Mucosa of rectum (tissue), 2 donors: ENCODE measurements around the gene RPL10.

ENCODE experiments used
- H3K27ac ChIP-seq, 2 donors: one replicate each; pipeline ENCODE4 v1.7.0; 2013; ENCODE audit warnings: inconsistent platforms in 2 of 2, low read depth in 2 of 2, low read length in 2 of 2
- H3K27me3 ChIP-seq, 2 donors: one replicate each; pipeline ENCODE4 v1.7.0; 2013; ENCODE audit warnings: low read length in 2 of 2; ENCODE audit not compliant: control insufficient read depth in 2 of 2, insufficient read depth in 2 of 2
- H3K36me3 ChIP-seq, 2 donors: one replicate each; pipeline ENCODE4 v1.7.0; 2013; ENCODE audit warnings: low read length in 2 of 2; ENCODE audit not compliant: control insufficient read depth in 2 of 2, insufficient read depth in 2 of 2
- H3K4me1 ChIP-seq, 2 donors: one replicate each; pipeline ENCODE4 v1.7.0; 2013; ENCODE audit warnings: low read length in 2 of 2, mild to moderate bottlenecking in 1 of 2; ENCODE audit not compliant: control insufficient read depth in 2 of 2, insufficient read depth in 2 of 2
- H3K4me3 ChIP-seq, 2 donors: one replicate each; pipeline ENCODE4 v1.7.0; 2013; ENCODE audit warnings: low read length in 2 of 2
- H3K9ac ChIP-seq, 2 donors: one replicate each; pipeline ENCODE4 v1.7.0; 2013; ENCODE audit warnings: low read length in 2 of 2, low read depth in 1 of 2, mild to moderate bottlenecking in 1 of 2
- H3K9me3 ChIP-seq, 2 donors: one replicate each; pipeline ENCODE4 v1.7.0; 2013; ENCODE audit warnings: low read length in 2 of 2; ENCODE audit not compliant: control insufficient read depth in 2 of 2
- donor health status: healthy.
- donor health status: Normal muscosa, but diverticular disease.

RPL10 gene

DNA sequence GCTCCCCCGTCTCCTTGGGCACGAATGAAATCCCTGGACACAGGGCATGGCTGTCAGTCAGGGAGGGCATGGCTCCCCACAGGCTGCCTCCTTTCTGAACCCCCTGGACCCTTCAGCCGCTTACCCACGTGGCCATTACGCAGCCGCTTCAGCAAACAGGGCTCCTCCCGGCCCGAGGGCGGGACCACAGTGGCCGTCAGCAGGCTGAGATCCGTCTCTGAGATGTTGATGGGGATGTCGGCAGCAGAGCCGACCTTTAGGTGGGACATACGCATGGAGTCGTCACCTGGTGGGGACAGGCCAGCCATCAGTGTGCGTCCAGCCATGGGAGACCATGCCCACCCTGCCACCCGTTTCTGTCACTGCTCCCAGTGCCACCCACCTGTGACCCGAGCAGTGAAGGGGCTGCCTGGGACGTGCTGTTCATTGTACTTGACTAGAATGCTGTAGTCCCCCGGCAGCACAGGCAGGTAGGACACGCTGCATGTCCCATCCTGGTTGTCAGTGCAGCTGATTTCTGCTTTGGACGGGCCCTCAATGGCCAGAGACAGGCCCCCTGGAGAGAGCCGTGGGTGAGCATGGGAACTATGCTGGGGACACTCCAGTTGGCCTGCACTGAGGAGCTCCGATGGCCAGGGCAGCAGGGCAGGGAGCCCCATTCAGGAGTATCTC is 44.9 kb upstream of the RPL10 start:
- Histone ChIP-seq H3K9ac (no peak overlapping the region), H3K36me3 (peaks cover 0 to 21% of the 10 kb centered on the region in 2 donors), H3K4me3 (no peak overlapping the region), H3K27ac (no peak overlapping the region), H3K4me1 (peaks cover 9 to 13% of the 10 kb centered on the region in 2 donors), H3K9me3 (no peaks in the 10 kb centered on the region), H3K27me3 (no peaks in the 10 kb centered on the region)

DNA sequence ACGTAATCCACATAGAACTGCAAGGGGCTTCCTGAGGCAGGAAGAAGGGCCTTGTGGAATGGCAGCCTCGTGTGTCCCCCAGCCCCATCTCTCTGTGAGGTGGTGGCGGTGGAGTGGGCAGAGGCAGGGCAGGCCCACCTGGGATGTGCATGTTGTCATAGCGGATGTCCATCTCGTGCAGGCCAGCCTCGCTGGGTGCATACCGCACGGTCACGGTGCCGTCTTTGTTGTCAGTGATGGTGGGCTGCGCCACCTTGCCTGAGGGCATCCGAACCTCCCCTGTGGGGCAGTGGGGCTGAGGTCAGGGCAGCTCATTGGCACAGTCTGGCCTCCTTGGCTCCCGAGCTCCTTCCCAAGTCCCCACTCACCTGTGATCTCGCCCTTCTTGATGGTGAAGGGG is 44.2 kb upstream of the RPL10 start:
- Histone ChIP-seq H3K36me3 (peaks cover 0 to 17% of the 10 kb centered on the region in 2 donors), H3K4me3 (no peak overlapping the region), H3K4me1 (peaks cover 9 to 13% of the 10 kb centered on the region in 2 donors), H3K27me3 (no peaks in the 10 kb centered on the region), H3K9ac (no peak overlapping the region), H3K27ac (no peak overlapping the region), H3K9me3 (no peaks in the 10 kb centered on the region)

DNA sequence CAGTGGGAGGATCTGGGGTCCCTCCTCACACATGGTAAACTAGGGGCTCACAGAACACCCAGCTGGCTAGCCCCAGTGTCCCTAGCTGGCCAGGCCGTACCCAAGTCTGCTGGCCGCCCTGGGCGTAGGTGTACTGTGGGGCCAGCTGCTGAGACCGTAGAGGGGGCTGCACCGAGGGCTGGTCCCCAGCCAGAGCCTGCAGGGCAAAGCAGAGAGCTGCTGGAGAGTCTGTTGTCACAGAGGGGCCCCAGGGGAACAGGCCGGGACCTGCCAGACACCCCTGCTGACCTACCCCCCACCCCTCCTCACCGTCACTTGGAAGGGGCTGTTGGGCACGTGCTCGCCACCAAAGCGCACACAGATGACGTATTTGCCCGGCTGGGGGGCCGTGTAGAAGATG is 43.7 kb upstream of the RPL10 start:
- H3K9me3 ChIP-seq: no peaks in the 10 kb centered on the region
- peaks cover 9 to 13% of the 10 kb centered on the region in 2 donors for H3K4me1 ChIP-seq
- no peak overlapping the region for H3K4me3 ChIP-seq
- H3K9ac ChIP-seq: no peak overlapping the region
- no peaks in the 10 kb centered on the region for H3K27me3 ChIP-seq
- no peak overlapping the region for H3K27ac ChIP-seq
- H3K36me3 ChIP-seq: peaks cover 0 to 20% of the 10 kb centered on the region in 2 donors

DNA sequence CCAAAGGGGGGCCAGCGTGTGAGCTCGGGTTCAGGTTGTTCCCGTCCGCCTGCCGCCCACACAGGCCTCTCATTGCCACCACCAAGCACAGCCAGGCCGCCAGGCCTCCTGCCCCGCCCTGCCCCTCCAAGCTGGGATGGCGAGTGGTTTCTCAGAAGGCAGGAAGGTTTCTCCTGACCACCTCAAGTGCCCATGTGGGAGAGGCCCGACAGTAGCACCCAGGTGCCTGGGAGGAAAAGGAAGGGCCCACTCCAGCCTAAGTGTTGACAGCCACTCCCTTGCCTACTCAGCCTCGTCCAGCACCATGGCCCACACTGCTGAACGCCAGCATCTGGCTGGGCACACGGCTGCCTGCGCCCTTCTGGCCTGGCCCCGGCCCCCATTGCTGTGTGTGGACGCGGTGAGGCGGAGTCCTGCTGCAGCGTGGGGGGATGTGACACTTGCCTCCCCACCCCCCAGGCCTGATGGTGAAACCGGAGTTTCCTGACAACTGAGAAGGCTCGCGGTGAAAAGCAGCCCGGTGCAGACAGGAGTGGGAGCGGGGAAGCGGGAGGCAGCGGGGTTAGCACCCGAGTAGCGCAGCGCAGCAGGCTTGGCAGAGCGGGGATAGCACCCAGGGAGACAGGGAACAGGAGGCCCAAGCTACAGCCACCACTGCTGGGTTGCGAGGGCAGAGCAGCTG is 42.9 kb upstream of the RPL10 start:
- H3K4me1 ChIP-seq: peaks cover 9 to 10% of the 10 kb centered on the region in 2 donors
- H3K27ac ChIP-seq: no peak overlapping the region
- no peaks in the 10 kb centered on the region for H3K9me3 ChIP-seq
- no peak overlapping the region for H3K9ac ChIP-seq
- H3K4me3 ChIP-seq: no peak overlapping the region
- no peaks in the 10 kb centered on the region for H3K27me3 ChIP-seq
- H3K36me3 ChIP-seq: peaks cover 0 to 20% of the 10 kb centered on the region in 2 donors

DNA sequence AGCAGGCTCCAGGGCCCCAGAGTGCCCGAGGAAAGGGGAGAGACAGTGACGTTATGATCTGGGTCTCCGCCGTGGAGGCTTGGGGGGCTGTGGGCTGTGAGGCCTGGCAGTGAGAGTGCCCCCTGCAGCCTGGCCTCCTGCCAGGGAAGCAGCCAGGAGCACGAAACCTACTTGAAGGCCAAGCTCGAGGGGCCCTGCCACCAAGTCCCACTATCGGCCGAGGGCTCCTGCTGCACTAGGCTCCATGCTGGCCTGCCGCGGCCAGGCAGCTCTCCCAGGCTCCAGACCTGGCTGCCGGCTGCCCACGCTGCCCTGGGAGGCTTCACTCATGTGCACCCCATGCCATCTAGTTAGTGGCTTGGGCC is 42.4 kb upstream of the RPL10 start:
- no peak overlapping the region for H3K27ac ChIP-seq
- peaks cover 0 to 20% of the 10 kb centered on the region in 2 donors for H3K36me3 ChIP-seq
- H3K9ac ChIP-seq: no peak overlapping the region
- no peaks in the 10 kb centered on the region for H3K27me3 ChIP-seq
- H3K4me1 ChIP-seq: peaks cover 5 to 6% of the 10 kb centered on the region in 2 donors
- no peak overlapping the region for H3K4me3 ChIP-seq
- no peaks in the 10 kb centered on the region for H3K9me3 ChIP-seq

DNA sequence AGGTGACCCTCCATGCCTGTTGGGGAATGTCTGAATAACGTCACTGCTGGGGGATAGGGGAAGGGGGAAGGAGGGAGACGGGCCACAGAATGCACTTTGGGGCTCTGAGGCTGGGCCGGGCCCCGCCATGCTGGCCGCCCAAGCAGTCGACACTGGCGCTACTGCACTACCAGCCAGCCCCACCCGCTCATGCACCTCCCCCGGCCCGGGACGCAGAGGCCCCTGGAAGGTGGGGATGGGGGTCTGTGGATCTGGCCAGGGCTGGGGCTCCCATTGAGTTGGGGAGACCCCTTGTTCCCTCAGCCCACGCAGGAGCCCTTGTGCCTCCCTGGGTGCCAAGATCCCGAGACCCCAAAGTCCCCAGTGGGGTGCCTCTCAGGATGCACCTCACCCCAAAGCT is 41.6 kb upstream of the RPL10 start:
- no peaks in the 10 kb centered on the region for H3K27me3 ChIP-seq
- no peaks in the 10 kb centered on the region for H3K9me3 ChIP-seq
- no peak overlapping the region for H3K9ac ChIP-seq
- no peaks in the 10 kb centered on the region for H3K4me1 ChIP-seq
- no peak overlapping the region for H3K4me3 ChIP-seq
- H3K36me3 ChIP-seq: peaks cover 2 to 21% of the 10 kb centered on the region in 2 donors
- H3K27ac ChIP-seq: no peak overlapping the region

DNA sequence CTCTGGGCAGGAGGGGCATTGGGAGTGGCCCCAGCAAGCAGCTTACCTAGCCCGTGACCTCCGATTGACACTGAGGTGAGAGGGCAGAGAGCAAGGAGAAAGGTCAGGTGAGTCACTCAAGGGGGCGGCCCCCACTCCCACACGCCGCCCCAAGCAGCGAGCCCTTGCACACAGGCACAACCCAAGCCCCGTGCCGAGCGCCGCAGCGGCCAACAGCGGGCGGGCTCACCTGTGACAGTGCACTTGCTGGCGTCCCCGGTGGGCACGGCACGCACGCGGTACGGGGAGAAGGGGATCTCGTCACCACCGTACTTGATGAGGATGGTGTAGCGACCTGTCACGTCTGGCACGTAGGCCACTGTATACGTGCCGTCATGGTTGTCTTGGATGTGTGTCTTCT is 41.0 kb upstream of the RPL10 start:
- H3K9ac ChIP-seq: no peak overlapping the region
- no peaks in the 10 kb centered on the region for H3K9me3 ChIP-seq
- H3K27me3 ChIP-seq: no peaks in the 10 kb centered on the region
- H3K4me3 ChIP-seq: no peak overlapping the region
- H3K27ac ChIP-seq: no peak overlapping the region
- peaks cover 6 to 27% of the 10 kb centered on the region in 2 donors for H3K36me3 ChIP-seq
- H3K4me1 ChIP-seq: no peaks in the 10 kb centered on the region

DNA sequence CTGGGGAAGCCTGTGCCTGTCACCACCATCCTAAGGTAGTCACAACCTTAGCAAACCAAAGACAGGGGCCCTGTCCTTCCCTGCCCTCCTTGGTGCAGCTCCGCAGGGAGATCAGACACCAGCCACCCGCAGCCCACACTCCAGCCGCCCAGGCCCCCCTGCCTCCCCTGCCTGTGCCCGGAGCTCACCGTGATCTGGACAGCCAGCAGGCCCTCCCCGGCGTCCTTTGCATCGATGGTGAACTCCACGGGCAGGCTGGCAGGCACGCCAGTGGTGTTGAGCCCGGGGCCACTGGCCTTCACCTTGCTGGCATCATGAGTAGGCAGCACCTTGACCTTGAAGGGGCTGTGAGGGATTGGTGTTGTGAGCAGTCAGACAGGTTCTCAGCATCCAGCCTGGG is 40.2 kb upstream of the RPL10 start:
- H3K9ac ChIP-seq: no peak overlapping the region
- H3K4me1 ChIP-seq: no peaks in the 10 kb centered on the region
- no peak overlapping the region for H3K27ac ChIP-seq
- no peaks in the 10 kb centered on the region for H3K27me3 ChIP-seq
- no peak overlapping the region for H3K4me3 ChIP-seq
- H3K9me3 ChIP-seq: no peaks in the 10 kb centered on the region
- H3K36me3 ChIP-seq: peaks cover 6 to 25% of the 10 kb centered on the region in 2 donors

DNA sequence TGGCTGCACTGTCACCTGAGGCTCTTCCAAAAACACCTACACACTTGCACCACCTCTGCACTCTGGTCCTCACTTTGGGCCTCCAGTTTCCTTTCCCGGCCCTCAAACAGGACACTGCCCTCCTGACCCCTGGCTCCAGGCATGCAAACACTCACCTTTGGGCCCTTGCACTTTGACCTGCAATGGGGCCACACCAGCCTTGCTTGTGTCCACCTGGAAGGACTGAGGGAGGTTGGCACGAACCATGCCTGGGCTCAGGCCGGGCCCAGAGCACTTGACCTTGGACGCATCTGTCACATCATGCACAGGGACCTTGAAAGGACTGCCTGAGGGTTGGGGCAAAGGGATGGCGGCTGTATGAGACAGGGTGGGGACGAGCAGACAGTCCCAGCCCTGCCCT is 39.3 kb upstream of the RPL10 start:
- H3K9ac ChIP-seq: no peak overlapping the region
- H3K27ac ChIP-seq: no peak overlapping the region
- no peak overlapping the region for H3K4me3 ChIP-seq
- peaks cover 9 to 20% of the 10 kb centered on the region in 2 donors for H3K36me3 ChIP-seq
- no peaks in the 10 kb centered on the region for H3K9me3 ChIP-seq
- no peaks in the 10 kb centered on the region for H3K4me1 ChIP-seq
- no peaks in the 10 kb centered on the region for H3K27me3 ChIP-seq

DNA sequence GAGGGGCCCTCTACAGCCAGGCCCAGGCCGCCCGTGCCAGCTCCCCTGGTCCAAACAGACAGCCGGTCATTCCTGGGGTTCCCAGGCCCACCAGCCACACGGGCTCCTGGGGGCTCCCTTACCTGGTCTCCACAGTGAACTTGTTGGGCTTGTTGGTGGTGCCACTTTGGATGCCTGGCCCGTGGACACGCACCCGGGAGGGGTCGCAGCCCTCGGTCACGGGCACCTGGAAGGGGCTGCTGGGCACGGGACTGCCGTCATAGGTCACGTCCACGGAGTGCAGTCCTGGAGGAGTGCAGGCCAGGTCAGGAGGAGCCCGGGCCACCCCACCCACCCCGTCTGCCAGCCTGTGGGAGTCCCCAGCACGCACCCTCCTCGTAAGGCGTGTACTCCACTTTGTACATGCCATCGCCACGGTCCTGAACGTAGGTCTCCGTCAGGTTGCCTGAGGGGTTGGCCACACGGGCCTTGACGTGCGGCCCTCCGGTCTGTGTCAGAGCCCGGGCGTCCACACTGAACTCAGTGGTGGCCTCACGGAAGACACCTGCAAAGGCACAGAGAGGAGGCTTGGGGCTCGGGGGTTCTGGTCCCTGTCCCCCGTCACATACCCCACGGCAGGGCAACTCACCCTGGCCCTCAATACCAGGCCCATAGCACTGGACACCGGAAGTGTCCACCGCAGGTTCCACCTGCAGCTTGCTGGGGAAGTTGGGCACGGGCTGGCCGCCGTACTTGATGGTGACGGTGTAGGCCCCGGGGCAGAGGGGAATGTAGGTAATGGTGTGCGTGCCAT is 38.6 kb upstream of the RPL10 start:
- H3K9ac ChIP-seq: no peak overlapping the region
- H3K9me3 ChIP-seq: no peaks in the 10 kb centered on the region
- peaks cover 9 to 23% of the 10 kb centered on the region in 2 donors for H3K36me3 ChIP-seq
- H3K27ac ChIP-seq: no peak overlapping the region
- no peak overlapping the region for H3K4me3 ChIP-seq
- H3K27me3 ChIP-seq: no peaks in the 10 kb centered on the region
- H3K4me1 ChIP-seq: no peaks in the 10 kb centered on the region
